GM12892 (cell line): ENCODE results near the gene CCDC30.

Experiments used
- POLR2A ChIP-seq: IDR thresholded peaks from 2 replicates; pipeline ENCODE4 v1.6.1; 2011; ENCODE audit warnings: low read depth, low read length, control low read depth
- POLR2AphosphoS5 ChIP-seq: IDR thresholded peaks from 2 replicates; pipeline ENCODE4 v1.6.1; 2011; ENCODE audit warnings: low read depth, low read length, control low read depth

DNA sequence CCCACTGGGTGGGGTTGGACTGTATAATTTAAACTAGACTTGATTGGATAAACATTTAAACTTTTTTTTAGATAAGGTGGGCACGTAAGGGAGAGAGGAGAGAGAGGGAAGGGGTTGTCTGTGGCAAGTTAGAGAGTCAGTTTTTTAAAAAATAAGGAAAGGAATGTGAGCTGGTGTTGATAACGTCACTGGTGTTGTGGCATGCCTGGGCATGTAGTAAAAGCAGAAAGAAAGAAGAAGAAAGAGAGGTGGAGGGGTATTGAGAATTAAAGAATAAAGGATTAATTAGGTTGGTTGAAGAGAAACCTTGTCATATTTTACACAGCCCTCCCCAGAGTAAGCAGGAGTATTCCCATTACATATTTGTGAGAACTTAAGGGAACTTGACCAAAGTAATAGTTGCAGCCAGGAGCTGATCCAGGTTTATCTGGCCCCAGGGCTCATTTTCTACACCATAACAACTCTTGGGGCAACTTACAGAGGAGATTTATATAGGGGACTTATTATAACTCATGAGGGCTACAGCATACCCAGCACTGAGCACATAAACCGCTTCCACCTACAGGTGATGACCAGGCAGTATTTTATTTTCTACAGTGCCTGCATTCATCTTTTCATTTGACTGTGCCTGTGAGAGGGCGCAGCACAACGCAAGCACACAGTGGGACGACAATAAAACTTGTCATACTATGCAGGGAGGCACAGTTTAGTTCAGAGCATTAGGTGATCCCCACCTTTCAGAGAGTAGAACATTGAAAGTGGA lies 70.2 kb downstream of the CCDC30 start:
- no peak for TF ChIP-seq POLR2A
- no peak for TF ChIP-seq POLR2AphosphoS5
